HPDE6-E6E7 (cell line): ENCODE results near the gene LYRM7.
"Not testable (repeated sequence)": the region's sequence is repeated elsewhere in the genome, so short reads cannot be mapped to it uniquely, and the experiment has no call there.

Experiments used
- DNase-seq: peaks from one replicate; pipeline ENCODE4 v3.0.0; 2011; ENCODE audit warnings: missing footprints; ENCODE audit errors: extremely low spot score

Gene LYRM7

GRCh38 chr5:131221008-131221703 lies 50.4 kb downstream of the LYRM7 start:
- DNase-seq = no peak

- DNase-seq = no peak
Measured at GRCh38 chr5:131221888-131222287, 51.1 kb downstream of the LYRM7 start.

- DNase-seq = no peak
Measured at GRCh38 chr5:131222731-131223130, 52.0 kb downstream of the LYRM7 start.

GRCh38 chr5:131223751-131224386 lies 53.1 kb downstream of the LYRM7 start:
- no peak for DNase-seq

- DNase-seq = no peak
Measured at GRCh38 chr5:131224387-131225201, 53.9 kb downstream of the LYRM7 start.

- DNase-seq = no peak
Measured at GRCh38 chr5:131225282-131225974, 54.7 kb downstream of the LYRM7 start.

- DNase-seq = no peak
Measured at GRCh38 chr5:131226899-131227298, 56.2 kb downstream of the LYRM7 start.

- no peak for DNase-seq
Measured at GRCh38 chr5:131228646-131229045, 57.9 kb downstream of the LYRM7 start.

GRCh38 chr5:131229623-131230022 lies 58.9 kb downstream of the LYRM7 start:
- no peak for DNase-seq

- no peak for DNase-seq
Measured at GRCh38 chr5:131230406-131230805, 59.7 kb downstream of the LYRM7 start.

- no peak for DNase-seq
Measured at GRCh38 chr5:131239686-131240085, 68.9 kb downstream of the LYRM7 start.

GRCh38 chr5:131242728-131243255 lies 72.0 kb downstream of the LYRM7 start:
- DNase-seq = peak; percentile 60

GRCh38 chr5:131245312-131245711 lies 74.6 kb downstream of the LYRM7 start:
- no peak for DNase-seq

- DNase-seq = no peak
Measured at GRCh38 chr5:131245948-131246347, 75.2 kb downstream of the LYRM7 start.

- DNase-seq = no peak
Measured at GRCh38 chr5:131246504-131246903, 75.8 kb downstream of the LYRM7 start.

- no peak for DNase-seq
Measured at GRCh38 chr5:131250751-131251475, 80.2 kb downstream of the LYRM7 start.

GRCh38 chr5:131252824-131253171 lies 82.1 kb downstream of the LYRM7 start:
- DNase-seq = no peak

GRCh38 chr5:131254025-131254424 lies 83.3 kb downstream of the LYRM7 start:
- not testable (repeated sequence) for DNase-seq

- DNase-seq = no peak
Measured at GRCh38 chr5:131254741-131255140, 84.0 kb downstream of the LYRM7 start.
